ENCODE data around the gene MSMP.
A peak's percentile ranks its signal among the peaks of the same experiment; 100 is the strongest.

Gene MSMP

GRCh38 chr9:35754264-35754663, at the start of gene MSMP:
Gene MSMP, minus strand, starts transcription at chr9:35754276. Its CDS starts 147 bp downstream, at chr9:35754129.
- DNase-seq: no peak

- no peak for DNase-seq
Measured at GRCh38 chr9:35801328-35802128, 47.5 kb upstream of the MSMP start.

- DNase-seq: no peak
Measured at GRCh38 chr9:35800530-35800929, 46.5 kb upstream of the MSMP start.

- DNase-seq: no peak
Measured at GRCh38 chr9:35798658-35799374, 44.7 kb upstream of the MSMP start.

GRCh38 chr9:35797311-35798109, 43.4 kb upstream of the MSMP start:
- DNase-seq: no peak

GRCh38 chr9:35795695-35796094, 41.6 kb upstream of the MSMP start:
- no peak for DNase-seq

- DNase-seq: no peak
Measured at GRCh38 chr9:35793461-35793860, 39.4 kb upstream of the MSMP start.

- DNase-seq: no peak
Measured at GRCh38 chr9:35792826-35793225, 38.8 kb upstream of the MSMP start.

- no peak for DNase-seq
Measured at GRCh38 chr9:35792024-35792813, 38.1 kb upstream of the MSMP start.

- no peak for DNase-seq
Measured at GRCh38 chr9:35791297-35791921, 37.3 kb upstream of the MSMP start, which contains the start of gene NPR2. Gene NPR2, plus strand, starts transcription at chr9:35791591. Its CDS starts 818 bp downstream, at chr9:35792409.

- peak; percentile 51 for DNase-seq
Measured at GRCh38 chr9:35790385-35791296, 36.6 kb upstream of the MSMP start.

- DNase-seq: no peak
Measured at GRCh38 chr9:35790025-35790384, 35.9 kb upstream of the MSMP start.

GRCh38 chr9:35789541-35789940, 35.5 kb upstream of the MSMP start:
- DNase-seq: no peak

GRCh38 chr9:35783418-35783817, 29.3 kb upstream of the MSMP start:
- DNase-seq: no peak

GRCh38 chr9:35781066-35781465, 27.0 kb upstream of the MSMP start:
- DNase-seq: no peak

- no peak for DNase-seq
Measured at GRCh38 chr9:35778496-35778895, 24.4 kb upstream of the MSMP start.

- peak; percentile 28 for DNase-seq
Measured at GRCh38 chr9:35776018-35776417, 21.9 kb upstream of the MSMP start.

- no peak for DNase-seq
Measured at GRCh38 chr9:35774907-35775635, 21.0 kb upstream of the MSMP start.

GRCh38 chr9:35771943-35772342, 17.9 kb upstream of the MSMP start:
- DNase-seq: no peak

- DNase-seq: no peak
Measured at GRCh38 chr9:35771534-35771933, 17.5 kb upstream of the MSMP start.
